HL-60 (cell line): Measurements from ENCODE around the gene SDHAF2.
"Not testable (repeated sequence)": the region's sequence is repeated elsewhere in the genome, so short reads cannot be mapped to it uniquely, and the experiment has no call there.

Experiments used
- DNase-seq, 2 experiments: peaks; one replicate each; pipeline ENCODE4 v3.0.0-alpha.2; 2010 to 2020; ENCODE audit warnings: low read depth in 1 of 2, low spot score in 1 of 2
- H3K27ac ChIP-seq: fragments of 250-450 bp; sonication (Bioruptor Pico); replicated peaks from 2 replicates; pipeline ENCODE4 v1.5.1; 2020; ENCODE audit warnings: mild to moderate bottlenecking, moderate library complexity
- H3K27me3 ChIP-seq: fragments of 250-450 bp; sonication (Bioruptor Pico); 2 replicates; pipeline ENCODE4 v1.5.1; 2021; ENCODE audit warnings: mild to moderate bottlenecking, moderate library complexity; ENCODE audit not compliant: insufficient read depth, poor library complexity, severe bottlenecking
- H3K4me3 ChIP-seq: replicated peaks from 2 replicates; pipeline ENCODE4 v1.5.1; 2011; ENCODE audit warnings: mild to moderate bottlenecking, control low read depth, low read length; ENCODE audit not compliant: insufficient read depth
- CTCF ChIP-seq: IDR thresholded peaks from one replicate; pipeline ENCODE4 v1.5.1; 2011; ENCODE audit warnings: low read length, control low read depth, inconsistent platforms; ENCODE audit not compliant: insufficient read depth
- GABPA ChIP-seq: IDR thresholded peaks from 2 replicates; pipeline ENCODE4 v1.6.1; 2012; ENCODE audit warnings: low read depth
- POLR2AphosphoS5 ChIP-seq: IDR thresholded peaks from 2 replicates; pipeline ENCODE4 v1.6.1; 2012; ENCODE audit warnings: low read depth
- SPI1 ChIP-seq: IDR thresholded peaks from 2 replicates; pipeline ENCODE4 v1.6.1; 2012; ENCODE audit warnings: low read depth, mild to moderate bottlenecking, borderline replicate concordance
- TF ChIP-seq, protein P1 (sequence below): IDR thresholded peaks from 2 replicates; pipeline ENCODE4 v1.6.1; 2012; ENCODE audit warnings: low read depth; ENCODE audit not compliant: insufficient replicate concordance

SDHAF2 gene

GRCh38 chr11:61477126-61477525, 47.2 kb downstream of the SDHAF2 start:
- Histone ChIP-seq H3K27me3 (no peaks in the 10 kb centered on the region), H3K27ac (no peak overlapping the region), H3K4me3 (no peak overlapping the region)
- TF ChIP-seq GABPA (no peak), SPI1 (no peak), POLR2AphosphoS5 (no peak), CTCF (no peak)
- TF ChIP-seq, protein P1, sequence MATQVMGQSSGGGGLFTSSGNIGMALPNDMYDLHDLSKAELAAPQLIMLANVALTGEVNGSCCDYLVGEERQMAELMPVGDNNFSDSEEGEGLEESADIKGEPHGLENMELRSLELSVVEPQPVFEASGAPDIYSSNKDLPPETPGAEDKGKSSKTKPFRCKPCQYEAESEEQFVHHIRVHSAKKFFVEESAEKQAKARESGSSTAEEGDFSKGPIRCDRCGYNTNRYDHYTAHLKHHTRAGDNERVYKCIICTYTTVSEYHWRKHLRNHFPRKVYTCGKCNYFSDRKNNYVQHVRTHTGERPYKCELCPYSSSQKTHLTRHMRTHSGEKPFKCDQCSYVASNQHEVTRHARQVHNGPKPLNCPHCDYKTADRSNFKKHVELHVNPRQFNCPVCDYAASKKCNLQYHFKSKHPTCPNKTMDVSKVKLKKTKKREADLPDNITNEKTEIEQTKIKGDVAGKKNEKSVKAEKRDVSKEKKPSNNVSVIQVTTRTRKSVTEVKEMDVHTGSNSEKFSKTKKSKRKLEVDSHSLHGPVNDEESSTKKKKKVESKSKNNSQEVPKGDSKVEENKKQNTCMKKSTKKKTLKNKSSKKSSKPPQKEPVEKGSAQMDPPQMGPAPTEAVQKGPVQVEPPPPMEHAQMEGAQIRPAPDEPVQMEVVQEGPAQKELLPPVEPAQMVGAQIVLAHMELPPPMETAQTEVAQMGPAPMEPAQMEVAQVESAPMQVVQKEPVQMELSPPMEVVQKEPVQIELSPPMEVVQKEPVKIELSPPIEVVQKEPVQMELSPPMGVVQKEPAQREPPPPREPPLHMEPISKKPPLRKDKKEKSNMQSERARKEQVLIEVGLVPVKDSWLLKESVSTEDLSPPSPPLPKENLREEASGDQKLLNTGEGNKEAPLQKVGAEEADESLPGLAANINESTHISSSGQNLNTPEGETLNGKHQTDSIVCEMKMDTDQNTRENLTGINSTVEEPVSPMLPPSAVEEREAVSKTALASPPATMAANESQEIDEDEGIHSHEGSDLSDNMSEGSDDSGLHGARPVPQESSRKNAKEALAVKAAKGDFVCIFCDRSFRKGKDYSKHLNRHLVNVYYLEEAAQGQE = no peak
- no peak for DNase-seq

GRCh38 chr11:61477727-61478148, 47.8 kb downstream of the SDHAF2 start:
- Histone ChIP-seq H3K27ac (no peak overlapping the region), H3K27me3 (no peaks in the 10 kb centered on the region), H3K4me3 (no peak overlapping the region)
- no peak for TF ChIP-seq POLR2AphosphoS5
- TF ChIP-seq CTCF = peak; percentile 68
- DNase-seq = peak in 1 of 2 experiments; percentile 11

- not testable (repeated sequence) for H3K27ac ChIP-seq, DNase-seq, H3K27me3 ChIP-seq
Observed at GRCh38 chr11:61479360-61480058, 49.6 kb downstream of the SDHAF2 start.

DNA sequence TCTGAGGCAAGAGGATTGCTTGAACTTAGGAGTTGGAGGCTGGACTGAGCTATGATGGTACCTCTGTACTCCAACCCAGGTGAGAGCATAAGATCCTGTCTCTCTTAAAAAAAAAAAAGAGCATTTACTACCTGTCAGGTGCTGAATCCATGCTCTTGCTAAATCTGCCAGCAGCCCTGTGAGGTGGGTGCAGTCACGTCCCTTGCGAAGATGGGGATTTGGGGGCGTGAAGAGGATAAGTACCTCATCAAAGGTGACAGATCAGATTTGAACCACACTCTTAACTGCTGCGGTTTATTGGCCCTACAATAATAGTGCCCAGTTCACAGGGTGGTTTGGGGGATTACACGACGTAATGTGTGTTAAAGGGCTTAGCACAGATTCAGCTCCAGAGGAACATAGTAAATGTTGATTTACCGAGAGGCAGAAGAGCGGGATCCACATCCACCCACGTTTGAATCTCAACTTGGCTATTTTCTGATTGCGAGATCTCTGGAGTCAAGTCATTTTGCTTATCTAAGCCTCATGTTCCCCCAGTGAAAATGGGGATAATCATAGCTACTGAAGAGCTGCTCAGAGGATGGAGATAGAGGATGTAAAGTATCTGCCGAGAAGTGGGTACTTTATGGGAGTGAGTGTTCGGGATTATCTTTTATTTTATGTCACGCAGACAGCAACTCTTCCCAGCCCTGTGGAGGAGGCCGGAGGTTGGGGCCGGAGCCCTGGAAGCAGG, 50.5 kb downstream of the SDHAF2 start:
- TF ChIP-seq CTCF (no peak), POLR2AphosphoS5 (no peak), SPI1 (no peak), GABPA (no peak)
- TF ChIP-seq, protein P1 = no peak
- no peak overlapping the region for H3K27ac ChIP-seq
- no peaks in the 10 kb centered on the region for H3K27me3 ChIP-seq
- no peak for DNase-seq
- H3K4me3 ChIP-seq = no peak overlapping the region

More at GRCh38 chr11:61479360-61480058, 49.6 kb downstream of the SDHAF2 start:
- not testable (repeated sequence) for H3K4me3 ChIP-seq
